ENCODE data around the gene MYBBP1A. TPM values are rescaled to one million over a fixed set of nuclear protein-coding genes. Genes with fewer than 3 reads are reported as not detected.

MYBBP1A gene
- total and polyA plus RNA-seq, 2 of the 13 experiments (the other 11 are each of a cell fraction or from before 2014, with no cell fraction given) = 18.6 to 54.8 TPM

DNA sequence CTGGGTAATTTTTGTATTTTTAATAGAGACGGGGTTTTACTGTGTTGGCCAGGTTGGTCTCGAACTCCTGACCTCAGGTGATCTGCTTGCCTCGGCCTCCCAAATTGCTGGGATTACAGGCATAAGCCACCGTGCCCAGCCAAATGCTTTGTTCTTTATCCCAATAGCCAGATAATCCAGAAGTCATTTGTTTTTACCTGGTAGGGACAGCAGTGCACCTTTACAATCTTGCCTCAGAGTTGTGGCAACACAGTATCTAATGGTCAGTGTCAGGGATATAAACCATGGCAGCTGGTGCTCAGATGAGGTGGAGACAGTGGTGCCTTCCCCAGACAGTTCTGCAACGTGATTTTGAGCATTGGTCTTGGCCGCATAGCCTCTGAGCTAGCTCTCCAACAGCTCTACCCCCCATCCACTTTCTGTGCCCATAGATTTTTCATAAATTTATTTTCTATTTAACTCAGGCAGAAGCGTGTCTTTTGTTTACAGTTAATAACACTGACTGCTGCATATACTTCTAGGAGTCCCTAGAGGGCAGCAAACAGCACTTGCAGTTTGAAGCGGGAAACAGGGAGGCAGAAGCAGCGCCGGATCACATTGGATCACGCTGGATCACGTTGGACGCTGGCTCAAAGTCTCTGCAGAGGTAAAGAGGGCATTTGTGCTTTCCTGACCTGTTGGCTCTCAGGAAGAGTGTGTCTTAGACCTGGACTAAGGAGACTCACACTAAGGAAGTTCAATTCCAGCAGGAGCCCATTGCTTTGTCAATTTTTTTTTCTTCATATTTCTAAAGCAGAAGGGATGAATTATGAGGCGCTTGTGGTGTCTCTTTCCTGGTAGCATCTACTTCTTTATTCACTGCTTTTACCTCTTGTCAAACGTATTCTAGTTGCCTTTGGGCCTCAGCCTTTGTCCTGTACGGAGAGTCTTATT lies 10.3 kb upstream of the MYBBP1A start (continued):
- no peak for TF ChIP-seq ZNF546 (CRISPR knock-in tag; conservative IDR thresholded peaks at IDR 0.05)
- TF ChIP-seq NR2F6 (IDR thresholded peaks at IDR 0.05) = no peak
- TF ChIP-seq NR2F6 (CRISPR knock-in tag; IDR thresholded peaks at IDR 0.05) = no peak
- TF ChIP-seq NFKB2 (CRISPR knock-in tag; IDR thresholded peaks at IDR 0.05; ENCODE audit: borderline replicate concordance) = no peak
- no peak for TF ChIP-seq RNF219 (CRISPR knock-in tag; IDR thresholded peaks at IDR 0.05)
- no peak for TF ChIP-seq ZNF773 (CRISPR knock-in tag; IDR thresholded peaks at IDR 0.05; ENCODE audit: borderline replicate concordance)
- no peak for TF ChIP-seq NR3C1 (CRISPR knock-in tag; IDR thresholded peaks at IDR 0.05)
- no peak for TF ChIP-seq GABPA (IDR thresholded peaks at IDR 0.05; ENCODE audit: low read depth, low read length)
- TF ChIP-seq GABPA (CRISPR knock-in tag; IDR thresholded peaks at IDR 0.05; ENCODE audit: low read depth) = no peak
- no peak for TF ChIP-seq ZNF121 (CRISPR knock-in tag; IDR thresholded peaks at IDR 0.05)
- no peak for TF ChIP-seq HDAC1 (CRISPR knock-in tag; IDR thresholded peaks at IDR 0.05)
- TF ChIP-seq FOSL1 (CRISPR knock-in tag; IDR thresholded peaks at IDR 0.05; ENCODE audit: borderline replicate concordance) = no peak
- no peak for TF ChIP-seq ZNF256 (CRISPR knock-in tag; conservative IDR thresholded peaks at IDR 0.05)
- no peak for TF ChIP-seq SRF (IDR thresholded peaks at IDR 0.05; ENCODE audit: low read depth, low read length)
- TF ChIP-seq GLI4 (CRISPR knock-in tag; IDR thresholded peaks at IDR 0.05; ENCODE audit: borderline replicate concordance) = no peak
- peak; percentile 57; the same call in 1 of the 2 replicates for TF ChIP-seq MYPOP (CRISPR knock-in tag; IDR thresholded peaks at IDR 0.05)
- TF ChIP-seq FOXP4 (CRISPR knock-in tag; IDR thresholded peaks at IDR 0.05) = peak; percentile 35; the same call in 1 of the 2 replicates
- TF ChIP-seq, protein P1, sequence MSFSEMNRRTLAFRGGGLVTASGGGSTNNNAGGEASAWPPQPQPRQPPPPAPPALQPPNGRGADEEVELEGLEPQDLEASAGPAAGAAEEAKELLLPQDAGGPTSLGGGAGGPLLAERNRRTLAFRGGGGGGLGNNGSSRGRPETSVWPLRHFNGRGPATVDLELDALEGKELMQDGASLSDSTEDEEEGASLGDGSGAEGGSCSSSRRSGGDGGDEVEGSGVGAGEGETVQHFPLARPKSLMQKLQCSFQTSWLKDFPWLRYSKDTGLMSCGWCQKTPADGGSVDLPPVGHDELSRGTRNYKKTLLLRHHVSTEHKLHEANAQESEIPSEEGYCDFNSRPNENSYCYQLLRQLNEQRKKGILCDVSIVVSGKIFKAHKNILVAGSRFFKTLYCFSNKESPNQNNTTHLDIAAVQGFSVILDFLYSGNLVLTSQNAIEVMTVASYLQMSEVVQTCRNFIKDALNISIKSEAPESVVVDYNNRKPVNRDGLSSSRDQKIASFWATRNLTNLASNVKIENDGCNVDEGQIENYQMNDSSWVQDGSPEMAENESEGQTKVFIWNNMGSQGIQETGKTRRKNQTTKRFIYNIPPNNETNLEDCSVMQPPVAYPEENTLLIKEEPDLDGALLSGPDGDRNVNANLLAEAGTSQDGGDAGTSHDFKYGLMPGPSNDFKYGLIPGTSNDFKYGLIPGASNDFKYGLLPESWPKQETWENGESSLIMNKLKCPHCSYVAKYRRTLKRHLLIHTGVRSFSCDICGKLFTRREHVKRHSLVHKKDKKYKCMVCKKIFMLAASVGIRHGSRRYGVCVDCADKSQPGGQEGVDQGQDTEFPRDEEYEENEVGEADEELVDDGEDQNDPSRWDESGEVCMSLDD (CRISPR knock-in tag; IDR thresholded peaks at IDR 0.05; ENCODE audit: borderline replicate concordance) = no peak
- no peak for TF ChIP-seq PHF21A (CRISPR knock-in tag; IDR thresholded peaks at IDR 0.05)
- no peak for TF ChIP-seq EP300 (IDR thresholded peaks at IDR 0.05; ENCODE audit: low read depth in 2 of 2, low read length in 2 of 2)
- no peak for TF ChIP-seq EP300 (CRISPR knock-in tag; IDR thresholded peaks at IDR 0.05; ENCODE audit: borderline replicate concordance)
- peak; percentile 40; the same call in 1 of the 2 replicates for TF ChIP-seq NFYC (CRISPR knock-in tag; IDR thresholded peaks at IDR 0.05)
